ENCODE results near the gene YRDC. TPM values are rescaled to one million over a fixed set of nuclear protein-coding genes. Genes with fewer than 3 reads are reported as not detected.

The YRDC gene
- total and polyA plus RNA-seq, 7 experiments from 2014 or later, result 13.1 to 30.6 (median 17.0) TPM

GRCh38 chr1:37825506-37825905, 17.5 kb upstream of the YRDC start:
- DNase-seq (no peak), ATAC-seq (peak; percentile 64)
- Histone ChIP-seq H3K9me3 (ENCODE audit: control insufficient read depth in 2 of 3, low read length in 3 of 3) (no peaks in the 10 kb centered on the region), H3K4me3 (ENCODE audit: low read length) (no peak overlapping the region), H3K27me3 (ENCODE audit: control insufficient read depth in 2 of 2, insufficient read depth in 2 of 2, low read length in 2 of 2) (no peaks in the 10 kb centered on the region), H3K36me3 (ENCODE audit: control insufficient read depth in 2 of 3, insufficient read depth in 3 of 3, low read length in 3 of 3) (peaks cover 3 to 45% (median 8%) of the 10 kb centered on the region in 3 experiments), H3K4me1 (ENCODE audit: control insufficient read depth in 2 of 2, insufficient read depth in 2 of 2, low read length in 2 of 2) (no peaks in the 10 kb centered on the region), H3K27ac (ENCODE audit: low read depth, low read length) (no peak overlapping the region)
- Mint-ChIP-seq H3K27ac (peak overlapping the region in 1 of 9 donors; percentile 9), H3K36me3 (peaks cover 12 to 52% (median 21%) of the 10 kb centered on the region in 5 donors), H3K4me3 (no peak overlapping the region), H3K27me3 (no peaks in the 10 kb centered on the region), H3K4me1 (peaks cover 0 to 11% (median 0%) of the 10 kb centered on the region in 7 donors), H3K9me3 (no peaks in the 10 kb centered on the region)
- POLR2A ChIA-PET, result interaction anchor here (1.1 to 1.5 kb wide), 3 partner anchors 10 to 24 kb away, joined by 3 to 4 read pairs (median 4); partner anchors contain the start of genes C1orf122 and YRDC
- intact Hi-C loops (cut with micrococcal nuclease), result no loop called here
- CTCF ChIA-PET, result no interaction called here

GRCh38 chr1:37824001-37824400, 16.0 kb upstream of the YRDC start:
- no peak overlapping the region for H3K27ac ChIP-seq (ENCODE audit: low read depth, low read length)
- H3K9me3 Mint-ChIP-seq, result no peaks in the 10 kb centered on the region
- H3K27me3 ChIP-seq (ENCODE audit: control insufficient read depth in 2 of 2, insufficient read depth in 2 of 2, low read length in 2 of 2), result no peaks in the 10 kb centered on the region
- H3K36me3 Mint-ChIP-seq, result peaks cover 10 to 51% (median 21%) of the 10 kb centered on the region in 5 donors
- intact Hi-C loops (cut with micrococcal nuclease), result no loop called here
- ChIA-PET CTCF (no interaction called here), POLR2A (no interaction called here)
- H3K4me1 Mint-ChIP-seq, result peaks cover 0 to 11% (median 0%) of the 10 kb centered on the region in 7 donors
- H3K4me1 ChIP-seq (ENCODE audit: control insufficient read depth in 2 of 2, insufficient read depth in 2 of 2, low read length in 2 of 2), result no peaks in the 10 kb centered on the region
- no peaks in the 10 kb centered on the region for H3K27me3 Mint-ChIP-seq
- peaks cover 7 to 51% (median 8%) of the 10 kb centered on the region in 3 experiments for H3K36me3 ChIP-seq (ENCODE audit: control insufficient read depth in 2 of 3, insufficient read depth in 3 of 3, low read length in 3 of 3)
- H3K4me3 ChIP-seq (ENCODE audit: low read length), result no peak overlapping the region
- no peaks in the 10 kb centered on the region for H3K9me3 ChIP-seq (ENCODE audit: control insufficient read depth in 2 of 3, low read length in 3 of 3)
- no peak for DNase-seq
- no peak for ATAC-seq
- H3K27ac Mint-ChIP-seq, result no peak overlapping the region
- no peak overlapping the region for H3K4me3 Mint-ChIP-seq

- H3K4me1 ChIP-seq (ENCODE audit: control insufficient read depth in 2 of 2, insufficient read depth in 2 of 2, low read length in 2 of 2), result no peaks in the 10 kb centered on the region
- Mint-ChIP-seq H3K4me1 (peaks cover 0 to 11% (median 0%) of the 10 kb centered on the region in 7 donors), H3K4me3 (no peak overlapping the region), H3K27me3 (no peaks in the 10 kb centered on the region), H3K9me3 (no peaks in the 10 kb centered on the region), H3K27ac (peak overlapping the region in 1 of 9 donors; percentile 42), H3K36me3 (peaks cover 10 to 46% (median 21%) of the 10 kb centered on the region in 5 donors)
- H3K4me3 ChIP-seq (ENCODE audit: low read length), result no peak overlapping the region
- DNase-seq (no peak), ATAC-seq (peak; percentile 44)
- peaks cover 7 to 44% (median 8%) of the 10 kb centered on the region in 3 experiments for H3K36me3 ChIP-seq (ENCODE audit: control insufficient read depth in 2 of 3, insufficient read depth in 3 of 3, low read length in 3 of 3)
- H3K9me3 ChIP-seq (ENCODE audit: control insufficient read depth in 2 of 3, low read length in 3 of 3), result no peaks in the 10 kb centered on the region
- intact Hi-C loops (cut with micrococcal nuclease), result no loop called here
- POLR2A ChIA-PET, result interaction anchor here (0.6 kb wide), 2 partner anchors 54 to 61 kb away, joined by 3 to 4 read pairs; no protein-coding TSS in a partner anchor
- no peaks in the 10 kb centered on the region for H3K27me3 ChIP-seq (ENCODE audit: control insufficient read depth in 2 of 2, insufficient read depth in 2 of 2, low read length in 2 of 2)
- no peak overlapping the region for H3K27ac ChIP-seq (ENCODE audit: low read depth, low read length)
- CTCF ChIA-PET, result interaction anchor here (0.5 to 0.7 kb wide), 3 partner anchors 136 to 1716 kb away, joined by 3 to 8 read pairs (median 4); no protein-coding TSS in a partner anchor
Measured at GRCh38 chr1:37822906-37823815, 15.2 kb upstream of the YRDC start.

- Histone ChIP-seq H3K4me1 (ENCODE audit: control insufficient read depth in 2 of 2, insufficient read depth in 2 of 2, low read length in 2 of 2) (no peaks in the 10 kb centered on the region), H3K9me3 (ENCODE audit: control insufficient read depth in 2 of 3, low read length in 3 of 3) (no peaks in the 10 kb centered on the region), H3K27ac (ENCODE audit: low read depth, low read length) (no peak overlapping the region), H3K36me3 (ENCODE audit: control insufficient read depth in 2 of 3, insufficient read depth in 3 of 3, low read length in 3 of 3) (peaks cover 7 to 54% (median 9%) of the 10 kb centered on the region in 3 experiments), H3K4me3 (ENCODE audit: low read length) (no peak overlapping the region), H3K27me3 (ENCODE audit: control insufficient read depth in 2 of 2, insufficient read depth in 2 of 2, low read length in 2 of 2) (no peaks in the 10 kb centered on the region)
- Mint-ChIP-seq H3K4me1 (peaks cover 0 to 11% (median 0%) of the 10 kb centered on the region in 7 donors), H3K27me3 (no peaks in the 10 kb centered on the region), H3K9me3 (no peaks in the 10 kb centered on the region), H3K36me3 (peaks cover 9 to 42% (median 16%) of the 10 kb centered on the region in 5 donors), H3K27ac (no peak overlapping the region), H3K4me3 (no peak overlapping the region)
- POLR2A ChIA-PET, result no interaction called here
- DNase-seq (no peak), ATAC-seq (no peak)
- intact Hi-C loops (cut with micrococcal nuclease), result no loop called here
- CTCF ChIA-PET, result interaction anchor here (1.0 kb wide), 1 partner anchor 38 kb away, joined by 3 read pairs; the partner anchor contains the start of gene MTF1
Measured at GRCh38 chr1:37821481-37821880, 13.5 kb upstream of the YRDC start.

GRCh38 chr1:37817481-37817880, 9.5 kb upstream of the YRDC start:
- DNase-seq, result no peak
- Histone ChIP-seq H3K27me3 (ENCODE audit: control insufficient read depth in 2 of 2, insufficient read depth in 2 of 2, low read length in 2 of 2) (no peaks in the 10 kb centered on the region), H3K4me1 (ENCODE audit: control insufficient read depth in 2 of 2, insufficient read depth in 2 of 2, low read length in 2 of 2) (no peaks in the 10 kb centered on the region), H3K36me3 (ENCODE audit: control insufficient read depth in 2 of 3, insufficient read depth in 3 of 3, low read length in 3 of 3) (peaks cover 7 to 61% (median 9%) of the 10 kb centered on the region in 3 experiments), H3K4me3 (ENCODE audit: low read length) (no peak overlapping the region), H3K27ac (ENCODE audit: low read depth, low read length) (no peak overlapping the region), H3K9me3 (ENCODE audit: control insufficient read depth in 2 of 3, low read length in 3 of 3) (no peaks in the 10 kb centered on the region)
- Mint-ChIP-seq H3K4me3 (no peak overlapping the region), H3K36me3 (peaks cover 7 to 37% (median 12%) of the 10 kb centered on the region in 5 donors), H3K27me3 (no peaks in the 10 kb centered on the region), H3K9me3 (no peaks in the 10 kb centered on the region), H3K4me1 (peaks cover 0 to 1% (median 0%) of the 10 kb centered on the region in 7 donors), H3K27ac (peak overlapping the region in 1 of 9 donors; percentile 65)
- ATAC-seq, result no peak
- POLR2A ChIA-PET, result interaction anchor here (1.1 to 2.2 kb wide), 2 partner anchors 10 to 30 kb away, joined by 3 to 8 read pairs; partner anchors contain the start of genes C1orf122 and YRDC
- CTCF ChIA-PET, result interaction anchor here (1.7 kb wide), 1 partner anchor 33 kb away, joined by 4 read pairs; no protein-coding TSS in a partner anchor
- intact Hi-C loops (cut with micrococcal nuclease), result no loop called here

GRCh38 chr1:37814252-37814651, 6.2 kb upstream of the YRDC start:
- DNase-seq (no peak), ATAC-seq (no peak)
- intact Hi-C loops (cut with micrococcal nuclease), result no loop called here
- H3K4me3 ChIP-seq (ENCODE audit: low read length), result no peak overlapping the region
- no peak overlapping the region for H3K4me3 Mint-ChIP-seq
- H3K27me3 ChIP-seq (ENCODE audit: control insufficient read depth in 2 of 2, insufficient read depth in 2 of 2, low read length in 2 of 2), result no peaks in the 10 kb centered on the region
- no peak overlapping the region for H3K27ac Mint-ChIP-seq
- POLR2A ChIA-PET, result interaction anchor here (0.6 kb wide), 1 partner anchor 22 kb away, joined by 3 read pairs; no protein-coding TSS in a partner anchor
- H3K9me3 ChIP-seq (ENCODE audit: control insufficient read depth in 2 of 3, low read length in 3 of 3), result no peaks in the 10 kb centered on the region
- H3K4me1 Mint-ChIP-seq, result peaks cover 5 to 22% (median 13%) of the 10 kb centered on the region in 7 donors
- peaks cover 0 to under 1% of the 10 kb centered on the region in 2 donors for H3K4me1 ChIP-seq (ENCODE audit: control insufficient read depth in 2 of 2, insufficient read depth in 2 of 2, low read length in 2 of 2)
- CTCF ChIA-PET, result no interaction called here
- H3K36me3 ChIP-seq (ENCODE audit: control insufficient read depth in 2 of 3, insufficient read depth in 3 of 3, low read length in 3 of 3), result peaks cover 0 to 35% (median 4%) of the 10 kb centered on the region in 3 experiments
- peaks cover 0 to 20% (median 4%) of the 10 kb centered on the region in 5 donors for H3K36me3 Mint-ChIP-seq
- H3K27me3 Mint-ChIP-seq, result no peaks in the 10 kb centered on the region
- no peaks in the 10 kb centered on the region for H3K9me3 Mint-ChIP-seq
- H3K27ac ChIP-seq (ENCODE audit: low read depth, low read length), result no peak overlapping the region

Measured in naive thymus-derived CD4-positive, alpha-beta T cell (primary cell).